Measurements from ENCODE around the gene FBXO8.

The FBXO8 gene

DNA sequence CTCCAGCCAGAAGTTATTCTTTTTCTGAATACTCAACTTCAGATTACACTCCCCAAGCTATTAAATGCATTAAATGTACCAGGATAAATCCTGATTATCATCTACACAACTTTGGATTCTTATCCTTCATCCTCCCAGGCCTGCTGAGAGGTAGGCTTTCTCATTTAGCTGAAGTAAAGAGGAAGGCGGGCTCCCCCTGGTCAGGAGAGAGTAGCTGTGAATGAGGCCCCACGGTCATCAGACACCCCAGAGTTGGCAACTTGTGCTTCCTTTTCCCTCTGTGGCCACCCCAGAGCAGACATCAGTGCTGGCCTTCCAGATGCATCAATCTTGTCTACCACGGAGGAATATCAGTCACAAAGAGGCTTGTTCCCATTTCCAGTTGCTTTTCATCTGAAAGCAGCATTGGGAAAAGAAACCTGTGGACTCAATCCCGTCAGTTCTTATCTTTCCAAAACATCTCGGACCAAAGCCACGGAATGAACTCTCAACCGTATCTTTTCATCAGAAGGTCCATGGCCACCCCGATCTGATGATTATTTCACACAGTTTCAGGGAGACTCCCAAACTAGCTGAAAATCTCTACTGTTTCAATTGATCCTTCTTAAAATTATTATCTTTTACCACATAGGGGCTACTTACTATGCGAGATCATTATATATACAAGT, 79.2 kb downstream of the FBXO8 start:
- DNase-seq, result no peak

DNA sequence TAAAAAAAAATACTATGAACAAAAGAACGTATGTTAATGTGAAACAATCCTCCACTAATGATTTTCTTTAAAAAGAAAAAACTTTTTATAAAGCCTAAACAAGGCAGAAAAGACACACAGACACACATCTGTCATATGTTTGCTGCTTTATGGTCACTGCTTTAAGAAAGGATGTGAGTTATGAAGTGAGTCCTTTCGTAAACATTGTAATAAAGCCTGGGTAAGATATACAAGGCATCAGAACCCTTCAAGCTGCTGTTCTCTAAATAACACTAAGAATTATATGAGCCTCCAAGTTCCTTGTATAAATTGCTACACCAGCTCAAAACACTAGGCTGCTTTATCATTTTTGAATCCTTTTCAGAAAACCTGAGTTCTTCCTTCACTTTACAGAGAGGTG, 81.6 kb downstream of the FBXO8 start:
- no peak for DNase-seq

DNA sequence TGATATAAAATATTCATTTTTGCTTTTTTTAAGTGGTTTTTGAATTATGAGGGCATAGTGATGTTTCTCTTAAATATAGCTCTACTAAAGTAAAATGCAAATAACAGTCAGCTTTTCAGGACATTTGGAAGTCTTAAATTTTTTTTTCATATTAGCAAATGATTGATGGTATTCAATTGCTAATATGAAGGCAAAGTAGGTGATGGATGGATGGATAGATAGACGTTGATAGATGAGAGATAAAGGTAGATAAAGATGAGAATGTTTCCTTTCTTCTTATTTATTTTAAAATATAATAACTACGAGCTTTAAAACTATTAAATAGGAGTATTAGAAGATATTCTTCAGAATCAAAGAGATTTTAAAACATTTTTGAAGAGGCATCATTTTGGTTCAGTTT, 83.7 kb downstream of the FBXO8 start:
- DNase-seq, result no peak

GRCh38 chr4:174198828-174199227, 84.6 kb downstream of the FBXO8 start:
- DNase-seq, result no peak

GRCh38 chr4:174198396-174198795, 85.1 kb downstream of the FBXO8 start:
- DNase-seq, result no peak

DNA sequence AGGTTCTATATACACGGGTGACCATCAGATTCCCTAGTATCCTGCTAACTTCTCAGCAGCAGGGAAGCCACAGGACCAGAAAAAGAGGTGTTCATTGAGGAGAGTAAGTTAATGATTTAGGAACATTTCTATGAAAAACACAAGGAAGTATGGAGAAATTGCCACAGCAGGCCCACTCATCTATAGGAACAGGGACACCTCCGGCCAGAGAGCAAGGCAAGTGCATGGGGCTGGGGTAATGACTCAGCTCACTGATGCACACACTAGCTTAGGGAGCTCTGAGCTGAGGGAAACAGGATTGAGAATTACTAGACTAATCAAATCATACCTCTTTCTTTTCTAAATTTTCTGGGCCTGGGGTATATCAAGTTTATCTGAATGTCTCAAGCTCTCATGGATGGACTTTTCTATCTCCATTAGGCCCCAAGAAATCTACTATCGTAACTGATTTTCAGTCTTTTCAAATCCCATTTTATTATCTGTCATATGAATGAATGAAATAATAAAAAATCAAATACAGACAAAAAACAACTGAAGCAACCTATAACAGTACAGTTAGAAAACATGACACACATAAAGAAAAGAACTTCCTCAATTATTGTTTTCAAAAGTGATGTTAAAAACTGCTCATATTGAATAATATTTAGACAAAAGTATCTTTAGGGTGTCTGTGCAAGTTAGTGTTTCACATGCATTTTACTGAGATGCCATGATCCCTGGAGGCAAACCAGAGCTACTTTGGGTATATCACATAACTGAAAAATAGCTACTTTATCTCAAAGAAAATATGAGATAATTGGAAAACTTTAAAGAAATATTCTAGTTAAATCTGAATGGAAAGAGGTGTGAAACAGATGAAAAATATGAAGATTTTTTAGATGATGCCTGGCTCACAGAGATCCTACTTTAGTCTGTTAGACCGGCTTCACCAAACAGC, 89.8 kb downstream of the FBXO8 start:
- no peak for DNase-seq

GRCh38 chr4:174192943-174193342, 90.5 kb downstream of the FBXO8 start:
- DNase-seq, result no peak

DNA sequence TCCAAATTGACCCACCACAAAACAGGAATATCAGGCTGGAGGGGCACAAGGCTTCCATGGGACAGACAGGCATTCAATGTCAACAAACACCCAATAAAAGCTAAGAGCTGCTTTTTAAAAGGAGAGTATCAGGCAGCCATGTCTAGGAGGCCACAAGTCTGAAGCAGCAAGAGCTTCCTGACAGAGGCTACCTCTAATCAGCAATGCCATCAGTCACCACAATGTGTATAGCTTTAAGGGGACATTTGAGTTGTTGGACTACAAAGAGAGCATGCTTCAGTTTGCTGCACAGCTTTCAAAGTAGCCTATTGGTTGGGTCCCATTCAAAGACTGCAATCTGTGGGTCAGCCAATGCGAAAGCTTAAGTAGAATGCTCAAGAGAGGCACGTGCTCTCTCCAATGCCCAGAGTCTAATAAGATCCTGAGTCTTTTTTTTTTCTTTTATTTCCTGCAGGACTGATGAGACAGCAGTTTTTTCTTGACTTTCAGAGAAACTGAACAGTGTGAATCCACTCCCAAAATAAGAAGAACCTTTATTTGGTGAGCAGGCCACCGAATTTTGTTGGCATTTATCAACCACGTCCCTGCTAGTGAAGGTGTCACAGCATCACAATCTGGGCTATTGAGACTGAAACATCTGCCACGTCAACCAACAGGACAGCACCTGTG, 92.5 kb downstream of the FBXO8 start:
- DNase-seq, result no peak

- DNase-seq, result no peak
Observed at GRCh38 chr4:174189392-174190015, 94.0 kb downstream of the FBXO8 start.

All from CD4-positive, alpha-beta T cell treated with Interleukin-6 for 4 hours (primary cell).